ENCODE data around the gene CES3. TPM values are rescaled to one million over a fixed set of nuclear protein-coding genes. Genes with fewer than 3 reads are reported as not detected.
A peak's percentile ranks its signal among the peaks of the same experiment; 100 is the strongest.

Gene CES3
- total RNA-seq, 1 donor from 2014 or later: 1.0 TPM

DNA sequence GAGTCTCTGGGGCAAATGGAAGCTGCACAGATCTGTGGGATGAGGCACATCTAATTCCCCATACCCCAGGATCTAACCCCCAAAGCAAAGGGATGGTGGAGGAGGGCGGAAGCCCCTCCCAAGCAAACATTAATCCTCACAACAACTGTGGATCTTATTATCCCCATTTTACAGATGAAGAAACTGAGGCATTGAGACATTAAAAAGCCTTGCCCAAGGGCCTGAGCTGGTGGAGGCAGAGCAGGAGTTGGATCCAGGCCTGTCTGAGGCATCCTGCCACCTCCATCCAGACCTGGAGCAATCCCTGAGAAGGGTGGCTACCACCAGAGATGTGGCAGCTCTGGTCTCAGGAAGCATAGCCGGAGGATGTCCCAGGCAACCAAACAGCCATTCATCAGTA lies 50.2 kb downstream of the CES3 start:
- Histone ChIP-seq H3K4me3 (no peak overlapping the region), H3K27me3 (ENCODE audit: low read depth) (no peaks in the 10 kb centered on the region), H3K4me1 (peaks cover 21% of the 10 kb centered on the region), H3K9me3 (replicated peaks) (no peaks in the 10 kb centered on the region), H3K27ac (replicated peaks) (no peak overlapping the region), H3K36me3 (no peaks in the 10 kb centered on the region)
- TF ChIP-seq, protein P1, sequence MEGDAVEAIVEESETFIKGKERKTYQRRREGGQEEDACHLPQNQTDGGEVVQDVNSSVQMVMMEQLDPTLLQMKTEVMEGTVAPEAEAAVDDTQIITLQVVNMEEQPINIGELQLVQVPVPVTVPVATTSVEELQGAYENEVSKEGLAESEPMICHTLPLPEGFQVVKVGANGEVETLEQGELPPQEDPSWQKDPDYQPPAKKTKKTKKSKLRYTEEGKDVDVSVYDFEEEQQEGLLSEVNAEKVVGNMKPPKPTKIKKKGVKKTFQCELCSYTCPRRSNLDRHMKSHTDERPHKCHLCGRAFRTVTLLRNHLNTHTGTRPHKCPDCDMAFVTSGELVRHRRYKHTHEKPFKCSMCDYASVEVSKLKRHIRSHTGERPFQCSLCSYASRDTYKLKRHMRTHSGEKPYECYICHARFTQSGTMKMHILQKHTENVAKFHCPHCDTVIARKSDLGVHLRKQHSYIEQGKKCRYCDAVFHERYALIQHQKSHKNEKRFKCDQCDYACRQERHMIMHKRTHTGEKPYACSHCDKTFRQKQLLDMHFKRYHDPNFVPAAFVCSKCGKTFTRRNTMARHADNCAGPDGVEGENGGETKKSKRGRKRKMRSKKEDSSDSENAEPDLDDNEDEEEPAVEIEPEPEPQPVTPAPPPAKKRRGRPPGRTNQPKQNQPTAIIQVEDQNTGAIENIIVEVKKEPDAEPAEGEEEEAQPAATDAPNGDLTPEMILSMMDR (IDR thresholded peaks at IDR 0.05; ENCODE audit: borderline replicate concordance): no peak
- DNase-seq: no peak
- intact Hi-C loops (cut with micrococcal nuclease): no loop called here

DNA sequence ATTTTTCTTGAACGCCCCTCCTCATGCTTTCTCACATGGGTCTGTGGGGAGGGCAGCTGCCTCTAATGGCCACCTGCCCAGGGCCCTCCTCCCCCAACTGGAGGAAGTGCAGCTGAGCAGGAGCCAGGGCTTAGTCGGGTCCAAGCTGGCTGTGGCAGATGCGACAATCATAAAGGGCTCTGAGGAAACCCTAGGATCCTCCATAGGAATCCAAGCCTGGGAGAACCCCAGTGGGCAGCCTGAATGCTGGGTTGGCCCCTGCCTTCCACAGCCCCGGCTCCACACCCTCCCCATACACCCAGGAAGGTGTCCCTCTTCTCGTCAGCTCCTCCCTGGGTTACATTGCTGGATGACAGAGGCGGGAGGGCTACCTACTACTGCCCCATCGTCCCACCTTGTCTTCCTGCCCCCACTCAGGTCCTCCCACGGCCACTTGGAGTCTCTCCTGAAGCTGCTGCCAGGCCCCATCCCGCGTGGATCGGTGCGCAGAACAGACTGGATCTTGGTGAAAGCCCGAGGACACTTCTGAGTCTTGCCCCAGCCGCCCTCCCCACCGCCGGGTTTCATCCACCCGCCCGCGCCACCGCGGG lies 52.3 kb downstream of the CES3 start:
- TF ChIP-seq, protein P1 (IDR thresholded peaks at IDR 0.05; ENCODE audit: borderline replicate concordance): no peak
- H3K27ac ChIP-seq (replicated peaks): peak overlapping the region; percentile 81
- intact Hi-C loops (cut with micrococcal nuclease): no loop called here

DNA sequence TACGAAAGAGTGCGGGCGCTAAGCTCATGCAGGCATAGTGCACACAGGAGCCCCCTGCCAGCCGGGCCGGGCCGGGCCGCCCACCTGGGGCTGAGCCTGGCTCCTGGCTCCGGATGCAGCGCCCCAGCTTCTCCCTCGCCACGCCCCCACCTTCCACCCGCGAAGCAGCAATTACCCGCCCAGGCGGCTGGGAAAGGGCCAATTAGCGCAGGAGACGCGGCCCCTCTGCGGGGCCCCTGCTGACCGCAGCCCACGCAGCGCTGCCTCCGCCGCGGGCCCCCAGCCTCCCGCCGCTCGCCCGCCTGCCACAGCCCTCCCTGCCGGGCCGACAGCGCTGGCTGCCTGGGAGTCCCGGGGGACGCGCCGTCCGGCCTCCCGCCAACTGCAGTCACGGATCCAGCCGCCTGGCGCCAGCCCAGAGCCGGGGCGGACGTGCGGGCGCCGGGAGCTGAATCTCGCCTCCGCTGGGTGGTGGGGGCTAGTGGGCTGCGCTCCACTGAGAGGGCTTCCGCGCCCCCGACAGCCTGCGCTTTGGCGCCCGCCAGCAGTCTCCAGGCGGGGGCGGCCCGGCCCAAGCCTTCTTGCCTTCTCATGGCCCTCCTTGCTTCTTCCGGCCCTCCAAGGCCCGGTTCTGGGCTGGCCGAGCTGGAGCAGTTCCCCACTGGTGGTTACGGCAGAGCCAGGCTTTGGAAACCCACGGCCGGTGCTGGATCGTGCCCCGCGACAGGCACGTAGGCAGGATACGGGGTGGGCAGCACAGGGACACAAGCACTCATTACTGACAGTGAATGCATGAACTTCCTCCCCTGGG lies 53.0 kb downstream of the CES3 start:
- H3K27ac ChIP-seq (replicated peaks): peak overlapping the region; percentile 81
- DNase-seq: peak; percentile 87
- peak overlapping the region; percentile 71 for H3K4me3 ChIP-seq
- intact Hi-C loops (cut with micrococcal nuclease): no loop called here
- H3K9me3 ChIP-seq (replicated peaks): no peaks in the 10 kb centered on the region
- H3K4me1 ChIP-seq: peaks cover 21% of the 10 kb centered on the region
- no peaks in the 10 kb centered on the region for H3K36me3 ChIP-seq
- H3K27me3 ChIP-seq (ENCODE audit: low read depth): no peaks in the 10 kb centered on the region
- TF ChIP-seq, protein P1 (IDR thresholded peaks at IDR 0.05; ENCODE audit: borderline replicate concordance): peak; percentile 53

More for the DNA sequence above, 52.3 kb downstream of the CES3 start:
- Histone ChIP-seq H3K9me3 (replicated peaks) (no peaks in the 10 kb centered on the region), H3K4me3 (peak overlapping the region; percentile 71), H3K4me1 (peaks cover 21% of the 10 kb centered on the region), H3K36me3 (no peaks in the 10 kb centered on the region), H3K27me3 (ENCODE audit: low read depth) (no peaks in the 10 kb centered on the region)
- no peak for DNase-seq

DNA sequence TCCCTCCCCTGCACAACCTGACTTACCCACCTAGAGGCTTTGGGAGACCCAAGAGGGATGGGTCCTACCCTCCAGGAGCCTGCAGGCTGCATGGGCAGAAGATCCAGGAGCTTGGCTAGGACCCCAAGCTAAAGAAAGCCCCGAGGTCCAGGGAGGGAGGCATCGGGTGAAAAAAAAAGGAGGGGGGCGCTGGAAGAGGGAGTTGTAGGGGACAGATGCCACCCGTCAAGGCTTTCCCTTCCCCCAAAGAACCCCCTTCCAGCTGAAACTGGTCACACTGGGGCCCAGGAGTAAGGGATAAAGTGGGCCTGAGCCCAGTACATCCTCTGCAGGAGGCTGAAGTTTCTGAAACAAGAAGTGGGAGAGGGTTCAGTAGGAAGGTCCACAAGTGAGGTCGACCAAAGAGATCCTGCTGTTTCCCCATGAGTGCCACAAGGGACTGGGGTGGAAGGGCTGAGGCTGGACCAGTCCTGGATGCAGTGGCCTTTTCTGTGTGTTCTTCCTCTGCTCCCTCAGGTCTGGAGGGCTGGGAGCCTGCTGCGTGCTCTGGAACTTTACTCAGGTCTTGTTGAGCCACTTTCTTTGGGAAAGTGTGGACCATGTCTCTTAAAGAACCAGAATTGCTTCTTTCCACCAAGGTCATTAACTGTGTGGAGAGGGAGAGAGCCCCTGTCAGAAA lies 53.7 kb downstream of the CES3 start:
- no peaks in the 10 kb centered on the region for H3K9me3 ChIP-seq (replicated peaks)
- no peaks in the 10 kb centered on the region for H3K36me3 ChIP-seq
- H3K4me3 ChIP-seq: peak overlapping the region; percentile 71
- peaks cover 21% of the 10 kb centered on the region for H3K4me1 ChIP-seq
- H3K27ac ChIP-seq (replicated peaks): peak overlapping the region; percentile 81
- TF ChIP-seq, protein P1 (IDR thresholded peaks at IDR 0.05; ENCODE audit: borderline replicate concordance): no peak
- no peaks in the 10 kb centered on the region for H3K27me3 ChIP-seq (ENCODE audit: low read depth)
- no peak for DNase-seq
- intact Hi-C loops (cut with micrococcal nuclease): no loop called here

DNA sequence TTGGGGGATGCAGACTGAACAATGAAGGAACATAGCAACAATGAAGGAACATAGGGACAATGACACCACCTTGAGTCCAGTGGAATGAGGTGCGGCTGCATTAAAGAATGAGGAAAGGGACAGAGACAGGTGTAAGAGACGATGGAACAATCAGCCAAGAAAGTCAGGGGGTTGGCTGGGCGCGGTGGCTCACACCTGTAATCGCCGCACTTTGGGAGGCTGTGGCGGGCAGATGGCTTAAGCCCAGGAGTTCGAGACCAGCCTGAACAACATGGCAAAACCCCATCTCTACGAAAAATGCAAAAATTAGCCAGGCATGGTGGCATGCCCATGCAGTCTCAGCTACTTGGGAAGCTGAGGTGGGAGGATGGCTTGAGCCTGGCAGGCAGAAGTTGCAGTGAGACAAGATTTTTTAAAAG lies 54.3 kb downstream of the CES3 start:
- no peak for DNase-seq
- Histone ChIP-seq H3K9me3 (replicated peaks) (no peaks in the 10 kb centered on the region), H3K27me3 (ENCODE audit: low read depth) (no peaks in the 10 kb centered on the region), H3K4me3 (no peak overlapping the region), H3K27ac (replicated peaks) (no peak overlapping the region), H3K36me3 (no peaks in the 10 kb centered on the region), H3K4me1 (peaks cover 21% of the 10 kb centered on the region)
- TF ChIP-seq, protein P1 (IDR thresholded peaks at IDR 0.05; ENCODE audit: borderline replicate concordance): no peak
- intact Hi-C loops (cut with micrococcal nuclease): no loop called here
